Measurements from ENCODE around the gene OR4X2. TPM values are rescaled to one million over a fixed set of nuclear protein-coding genes. Genes with fewer than 3 reads are reported as not detected.

Gene OR4X2
- not detected in 2 replicates for total RNA-seq

GRCh38 chr11:48244804-48245203 lies at the start of gene OR4X2:
Gene OR4X2 (plus strand): TSS chr11:48245104. CDS start chr11:48245104, 0 bp downstream.

GRCh38 chr11:48216510-48216909 lies 28.4 kb upstream of the OR4X2 start, which contains the start of gene OR4B1:
Gene OR4B1 (plus strand): TSS chr11:48216810. CDS start chr11:48216810, 0 bp downstream.

GRCh38 chr11:48263423-48263911 lies 18.6 kb downstream of the OR4X2 start, which contains the start of gene OR4X1:
Gene OR4X1 (plus strand): TSS chr11:48263861. CDS start chr11:48263861, 0 bp downstream.

Other genes starting within 250 kb of the OR4X2 start
- gene OR4B1, start 28.3 kb upstream of the OR4X2 start, total RNA-seq: not detected in 2 replicates
- not detected in 2 replicates for gene OR4X1, start 18.8 kb downstream of the OR4X2 start, total RNA-seq
- not detected in 2 replicates for gene OR4S1, start 61.1 kb downstream of the OR4X2 start, total RNA-seq
- not detected in 2 replicates for gene OR4C3, start 79.8 kb downstream of the OR4X2 start, total RNA-seq
- not detected in 2 replicates for gene OR4C5, start 121.4 kb downstream of the OR4X2 start, total RNA-seq
- not detected in 2 replicates for gene OR4A47, start 243.7 kb downstream of the OR4X2 start, total RNA-seq